GM18873 (cell line): ENCODE measurements around the gene MYO16.

Experiments used
- ATAC-seq: cut with Tn5 transposase; IDR thresholded peaks from one replicate; pipeline ENCODE4 v1.9.1; 2021; ENCODE audit warnings: mild to moderate bottlenecking, moderate library complexity, moderate number of reproducible peaks; ENCODE audit not compliant: unreplicated experiment, low FRiP score

Gene MYO16

GRCh38 chr13:109249780-109250528 is 620.5 kb downstream of the MYO16 start:
- no peak for ATAC-seq

GRCh38 chr13:109251956-109252355 is 622.5 kb downstream of the MYO16 start:
- ATAC-seq = no peak

- ATAC-seq = no peak
Observed at GRCh38 chr13:109253316-109253715, 623.9 kb downstream of the MYO16 start.

DNA sequence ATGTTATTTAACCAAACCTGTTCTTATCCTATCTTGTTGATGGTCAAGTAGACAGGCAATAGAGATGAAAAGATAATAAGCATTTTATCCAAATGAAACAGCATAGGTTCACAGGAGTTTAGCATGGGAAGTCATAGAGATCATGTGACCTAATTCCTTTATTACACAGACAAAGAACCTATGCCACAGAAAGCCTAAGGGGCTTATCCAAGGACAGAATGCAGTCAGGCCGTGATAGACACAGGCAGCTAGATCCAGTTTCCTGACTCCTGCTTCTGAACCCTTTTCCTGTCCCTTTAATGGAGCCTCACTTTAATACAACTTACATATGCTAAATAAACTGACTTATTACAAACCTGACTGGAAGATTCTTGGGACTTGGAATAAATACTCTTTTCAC is 624.9 kb downstream of the MYO16 start:
- ATAC-seq = no peak

- no peak for ATAC-seq
Observed at GRCh38 chr13:109255141-109255856, 625.9 kb downstream of the MYO16 start.

GRCh38 chr13:109256866-109257760 is 627.7 kb downstream of the MYO16 start:
- ATAC-seq = no peak
